IMR-90 (cell line): ENCODE measurements around the gene SNX30.

Experiments
- BHLHE40 ChIP-seq: fragments of 150-350 bp; IDR thresholded peaks from 2 replicates; pipeline ENCODE4 v1.6.1; 2016; ENCODE audit warnings: mild to moderate bottlenecking, low read depth, low read length
- CEBPB ChIP-seq: IDR thresholded peaks from 2 replicates; pipeline ENCODE4 v1.6.1; 2012; ENCODE audit warnings: low read depth, low read length, improper control_type of control experiment
- FOS ChIP-seq: fragments of 150-350 bp; IDR thresholded peaks from 2 replicates; pipeline ENCODE4 v1.6.1; 2016; ENCODE audit warnings: low read depth, low read length
- MAFK ChIP-seq: IDR thresholded peaks from 2 replicates; pipeline ENCODE4 v1.6.1; 2012; ENCODE audit warnings: low read depth, low read length, improper control_type of control experiment
- MXI1 ChIP-seq: IDR thresholded peaks from 2 replicates; pipeline ENCODE4 v1.6.1; 2012; ENCODE audit warnings: low read depth, mild to moderate bottlenecking, low read length, moderate library complexity, borderline replicate concordance
- POLR2A ChIP-seq: IDR thresholded peaks from 2 replicates; pipeline ENCODE4 v1.6.1; 2012; ENCODE audit warnings: mild to moderate bottlenecking, low read depth, low read length
- RAD21 ChIP-seq: IDR thresholded peaks from 2 replicates; pipeline ENCODE4 v1.6.1; 2012; ENCODE audit warnings: low read length, improper control_type of control experiment
- RCOR1 ChIP-seq: IDR thresholded peaks from 2 replicates; pipeline ENCODE4 v1.6.1; 2012; ENCODE audit warnings: mild to moderate bottlenecking, low read length, improper control_type of control experiment; ENCODE audit not compliant: insufficient replicate concordance
- RFX5 ChIP-seq: IDR thresholded peaks from 2 replicates; pipeline ENCODE4 v1.8.0; 2012; ENCODE audit warnings: low read depth, mild to moderate bottlenecking, low read length, moderate library complexity
- SMC3 ChIP-seq: fragments of 150-350 bp; IDR thresholded peaks from 2 replicates; pipeline ENCODE4 v1.6.1; 2016; ENCODE audit warnings: low read depth, mild to moderate bottlenecking, antibody characterized with exemption, low read length, moderate library complexity
- TF ChIP-seq, protein P1 (sequence below): conservative IDR thresholded peaks from 2 replicates; pipeline ENCODE4 v1.5.1; 2012; ENCODE audit warnings: mild to moderate bottlenecking, low read depth, low read length, improper control_type of control experiment
- TF ChIP-seq, protein P2 (sequence below): fragments of 150-350 bp; IDR thresholded peaks from 2 replicates; pipeline ENCODE4 v1.6.1; 2016; ENCODE audit warnings: low read depth, mild to moderate bottlenecking, low read length, moderate library complexity, borderline replicate concordance
- TF ChIP-seq, protein P3 (sequence below): fragments of 150-350 bp; IDR thresholded peaks from 2 replicates; pipeline ENCODE4 v1.6.1; 2017; ENCODE audit warnings: mild to moderate bottlenecking, antibody characterized with exemption, low read length, low read depth

DNA sequence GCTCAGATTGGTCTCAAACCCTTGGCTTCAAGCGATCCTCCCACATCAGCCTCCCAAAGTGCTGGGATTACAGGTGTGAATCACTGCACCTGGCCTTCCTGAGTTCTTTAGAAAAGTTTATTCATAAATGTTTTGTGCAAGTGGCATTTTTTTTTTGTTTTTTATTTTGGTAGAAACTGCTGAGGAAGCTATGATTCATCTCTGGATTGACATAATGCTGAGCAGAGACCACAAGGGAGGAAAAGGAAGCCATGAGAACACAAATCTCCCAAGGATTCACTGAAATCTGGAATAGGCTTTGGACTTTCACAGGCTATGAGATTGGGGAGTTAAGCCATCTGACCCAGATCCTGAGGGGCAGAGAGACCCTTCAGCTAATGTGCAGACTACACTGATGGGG, 143.5 kb downstream of the SNX30 start:
- TF ChIP-seq, protein P1, sequence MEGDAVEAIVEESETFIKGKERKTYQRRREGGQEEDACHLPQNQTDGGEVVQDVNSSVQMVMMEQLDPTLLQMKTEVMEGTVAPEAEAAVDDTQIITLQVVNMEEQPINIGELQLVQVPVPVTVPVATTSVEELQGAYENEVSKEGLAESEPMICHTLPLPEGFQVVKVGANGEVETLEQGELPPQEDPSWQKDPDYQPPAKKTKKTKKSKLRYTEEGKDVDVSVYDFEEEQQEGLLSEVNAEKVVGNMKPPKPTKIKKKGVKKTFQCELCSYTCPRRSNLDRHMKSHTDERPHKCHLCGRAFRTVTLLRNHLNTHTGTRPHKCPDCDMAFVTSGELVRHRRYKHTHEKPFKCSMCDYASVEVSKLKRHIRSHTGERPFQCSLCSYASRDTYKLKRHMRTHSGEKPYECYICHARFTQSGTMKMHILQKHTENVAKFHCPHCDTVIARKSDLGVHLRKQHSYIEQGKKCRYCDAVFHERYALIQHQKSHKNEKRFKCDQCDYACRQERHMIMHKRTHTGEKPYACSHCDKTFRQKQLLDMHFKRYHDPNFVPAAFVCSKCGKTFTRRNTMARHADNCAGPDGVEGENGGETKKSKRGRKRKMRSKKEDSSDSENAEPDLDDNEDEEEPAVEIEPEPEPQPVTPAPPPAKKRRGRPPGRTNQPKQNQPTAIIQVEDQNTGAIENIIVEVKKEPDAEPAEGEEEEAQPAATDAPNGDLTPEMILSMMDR = no peak
- TF ChIP-seq POLR2A = no peak
- no peak for TF ChIP-seq CEBPB
- TF ChIP-seq FOS = no peak
- TF ChIP-seq, protein P2, sequence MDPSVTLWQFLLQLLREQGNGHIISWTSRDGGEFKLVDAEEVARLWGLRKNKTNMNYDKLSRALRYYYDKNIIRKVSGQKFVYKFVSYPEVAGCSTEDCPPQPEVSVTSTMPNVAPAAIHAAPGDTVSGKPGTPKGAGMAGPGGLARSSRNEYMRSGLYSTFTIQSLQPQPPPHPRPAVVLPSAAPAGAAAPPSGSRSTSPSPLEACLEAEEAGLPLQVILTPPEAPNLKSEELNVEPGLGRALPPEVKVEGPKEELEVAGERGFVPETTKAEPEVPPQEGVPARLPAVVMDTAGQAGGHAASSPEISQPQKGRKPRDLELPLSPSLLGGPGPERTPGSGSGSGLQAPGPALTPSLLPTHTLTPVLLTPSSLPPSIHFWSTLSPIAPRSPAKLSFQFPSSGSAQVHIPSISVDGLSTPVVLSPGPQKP = no peak
- TF ChIP-seq RAD21 = no peak
- no peak for TF ChIP-seq MXI1
- TF ChIP-seq, protein P3, sequence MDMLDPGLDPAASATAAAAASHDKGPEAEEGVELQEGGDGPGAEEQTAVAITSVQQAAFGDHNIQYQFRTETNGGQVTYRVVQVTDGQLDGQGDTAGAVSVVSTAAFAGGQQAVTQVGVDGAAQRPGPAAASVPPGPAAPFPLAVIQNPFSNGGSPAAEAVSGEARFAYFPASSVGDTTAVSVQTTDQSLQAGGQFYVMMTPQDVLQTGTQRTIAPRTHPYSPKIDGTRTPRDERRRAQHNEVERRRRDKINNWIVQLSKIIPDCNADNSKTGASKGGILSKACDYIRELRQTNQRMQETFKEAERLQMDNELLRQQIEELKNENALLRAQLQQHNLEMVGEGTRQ = no peak
- no peak for TF ChIP-seq BHLHE40
- no peak for TF ChIP-seq RCOR1
- TF ChIP-seq MAFK = peak; percentile 56
- TF ChIP-seq RFX5 = no peak
- no peak for TF ChIP-seq SMC3
